ENCODE measurements around the gene NINJ2. TPM values are rescaled to one million over a fixed set of nuclear protein-coding genes. Genes with fewer than 3 reads are reported as not detected.

NINJ2 gene
- total RNA-seq, 6 experiments from 2014 or later, result 6.4 to 17.7 (median 12.5) TPM

- no peak for DNase-seq
- intact Hi-C loops (cut with DNase I), result loop anchor here in 1 of 2 donors (5.0 kb wide), 1 partner anchor 180 kb away; the partner anchor contains the start of gene WNK1
Measured at GRCh38 chr12:572532-572899, 90.7 kb downstream of the NINJ2 start.

GRCh38 chr12:571795-572531 is 91.3 kb downstream of the NINJ2 start:
- peak in 1 of 3 donors; percentile 50 for DNase-seq
- 64% methylated on average over 9 of the region's 19 CpGs for WGBS (ENCODE audit: insufficient coverage, low coverage, low lambda C conversion rate, missing lambda C conversion rate)

More at GRCh38 chr12:572532-572899, 90.7 kb downstream of the NINJ2 start:
- Histone ChIP-seq H3K9me3 (no peaks in the 10 kb centered on the region), H3K4me3 (no peak overlapping the region), H3K36me3 (no peaks in the 10 kb centered on the region), H3K4me1 (peaks cover 0 to 41% (median 6%) of the 10 kb centered on the region in 4 donors), H3K27me3 (no peaks in the 10 kb centered on the region), H3K27ac (peak overlapping the region in 1 of 3 donors; percentile 90)
- WGBS (ENCODE audit: insufficient coverage, low coverage, low lambda C conversion rate, missing lambda C conversion rate), result 81% methylated on average over 2 of the region's 3 CpGs
- no peak for ATAC-seq
- TF ChIP-seq, protein P1, sequence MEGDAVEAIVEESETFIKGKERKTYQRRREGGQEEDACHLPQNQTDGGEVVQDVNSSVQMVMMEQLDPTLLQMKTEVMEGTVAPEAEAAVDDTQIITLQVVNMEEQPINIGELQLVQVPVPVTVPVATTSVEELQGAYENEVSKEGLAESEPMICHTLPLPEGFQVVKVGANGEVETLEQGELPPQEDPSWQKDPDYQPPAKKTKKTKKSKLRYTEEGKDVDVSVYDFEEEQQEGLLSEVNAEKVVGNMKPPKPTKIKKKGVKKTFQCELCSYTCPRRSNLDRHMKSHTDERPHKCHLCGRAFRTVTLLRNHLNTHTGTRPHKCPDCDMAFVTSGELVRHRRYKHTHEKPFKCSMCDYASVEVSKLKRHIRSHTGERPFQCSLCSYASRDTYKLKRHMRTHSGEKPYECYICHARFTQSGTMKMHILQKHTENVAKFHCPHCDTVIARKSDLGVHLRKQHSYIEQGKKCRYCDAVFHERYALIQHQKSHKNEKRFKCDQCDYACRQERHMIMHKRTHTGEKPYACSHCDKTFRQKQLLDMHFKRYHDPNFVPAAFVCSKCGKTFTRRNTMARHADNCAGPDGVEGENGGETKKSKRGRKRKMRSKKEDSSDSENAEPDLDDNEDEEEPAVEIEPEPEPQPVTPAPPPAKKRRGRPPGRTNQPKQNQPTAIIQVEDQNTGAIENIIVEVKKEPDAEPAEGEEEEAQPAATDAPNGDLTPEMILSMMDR (IDR thresholded peaks at IDR 0.05), result no peak
- no peak for TF ChIP-seq POLR2A (IDR thresholded peaks at IDR 0.05)

DNA sequence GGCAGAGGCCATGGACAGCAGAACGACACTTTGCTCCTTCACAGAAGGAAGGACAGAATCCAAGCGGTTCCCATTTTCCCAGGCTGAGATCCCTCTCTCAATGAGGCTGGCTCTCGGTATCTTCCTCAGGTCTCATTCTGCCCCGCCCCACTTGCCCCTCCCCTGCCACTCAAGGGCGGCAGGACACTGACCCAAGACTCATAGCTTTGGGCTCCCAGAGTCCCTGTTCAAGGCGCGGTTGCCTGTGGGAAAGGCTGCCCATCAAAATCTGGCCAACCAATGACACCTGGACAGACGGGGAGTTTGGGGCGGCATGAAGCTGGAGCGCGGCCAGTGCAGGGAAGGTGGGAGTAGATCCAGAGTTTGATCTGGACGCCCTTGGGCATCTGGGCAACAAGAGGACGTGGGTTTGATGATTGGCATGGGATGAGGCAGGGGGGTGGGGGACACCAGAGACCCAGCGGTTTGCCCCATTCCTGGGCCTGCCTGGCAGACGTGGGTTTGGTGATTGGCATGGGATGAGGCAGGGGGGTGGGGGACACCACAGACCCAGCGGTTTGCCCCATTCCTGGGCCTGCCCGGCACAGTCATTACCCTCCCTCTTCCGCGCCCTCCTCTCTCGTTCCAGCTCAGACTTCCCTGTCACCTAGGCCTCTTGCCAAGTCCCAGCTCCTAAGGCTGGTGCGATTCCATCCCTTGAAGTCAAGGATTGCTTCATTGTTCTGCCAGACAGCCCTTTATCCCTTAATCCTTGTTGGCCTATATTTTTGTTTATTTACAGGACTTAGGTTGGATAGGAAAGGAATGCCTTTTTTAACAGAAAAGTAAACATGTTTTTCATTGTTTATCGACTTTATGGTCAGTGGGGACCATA is 92.1 kb downstream of the NINJ2 start:
- WGBS (ENCODE audit: insufficient coverage, low coverage, low lambda C conversion rate, missing lambda C conversion rate), result 27% methylated on average over 9 of the region's 22 CpGs
- Histone ChIP-seq H3K27me3 (no peaks in the 10 kb centered on the region), H3K9me3 (no peaks in the 10 kb centered on the region), H3K27ac (peak overlapping the region; percentile 61 to 90 (median 74)), H3K4me1 (peaks cover 0 to 28% (median 4%) of the 10 kb centered on the region in 4 donors), H3K36me3 (no peaks in the 10 kb centered on the region), H3K4me3 (peak overlapping the region; percentile 53 to 65 (median 64))
- TF ChIP-seq, protein P1 (IDR thresholded peaks at IDR 0.05), result no peak
- no peak for TF ChIP-seq POLR2A (IDR thresholded peaks at IDR 0.05)
- ATAC-seq (peak; percentile 48 to 66 (median 57)), DNase-seq (peak; percentile 76 to 88 (median 81))
- intact Hi-C loops (cut with DNase I), result loop anchor here in 1 of 2 donors (5.0 kb wide), 1 partner anchor 181 kb away; the partner anchor contains the start of gene WNK1

More at GRCh38 chr12:571795-572531, 91.3 kb downstream of the NINJ2 start:
- intact Hi-C loops (cut with DNase I), result loop anchor here in 1 of 2 donors (5.0 kb wide), 1 partner anchor 180 kb away; the partner anchor contains the start of gene WNK1
- Histone ChIP-seq H3K36me3 (no peaks in the 10 kb centered on the region), H3K4me3 (no peak overlapping the region), H3K27ac (peak overlapping the region; percentile 16 to 90 (median 48)), H3K27me3 (no peaks in the 10 kb centered on the region), H3K9me3 (no peaks in the 10 kb centered on the region), H3K4me1 (peaks cover 0 to 36% (median 6%) of the 10 kb centered on the region in 4 donors)
- TF ChIP-seq, protein P1 (IDR thresholded peaks at IDR 0.05), result no peak
- TF ChIP-seq POLR2A (IDR thresholded peaks at IDR 0.05), result no peak
- ATAC-seq, result no peak

DNA sequence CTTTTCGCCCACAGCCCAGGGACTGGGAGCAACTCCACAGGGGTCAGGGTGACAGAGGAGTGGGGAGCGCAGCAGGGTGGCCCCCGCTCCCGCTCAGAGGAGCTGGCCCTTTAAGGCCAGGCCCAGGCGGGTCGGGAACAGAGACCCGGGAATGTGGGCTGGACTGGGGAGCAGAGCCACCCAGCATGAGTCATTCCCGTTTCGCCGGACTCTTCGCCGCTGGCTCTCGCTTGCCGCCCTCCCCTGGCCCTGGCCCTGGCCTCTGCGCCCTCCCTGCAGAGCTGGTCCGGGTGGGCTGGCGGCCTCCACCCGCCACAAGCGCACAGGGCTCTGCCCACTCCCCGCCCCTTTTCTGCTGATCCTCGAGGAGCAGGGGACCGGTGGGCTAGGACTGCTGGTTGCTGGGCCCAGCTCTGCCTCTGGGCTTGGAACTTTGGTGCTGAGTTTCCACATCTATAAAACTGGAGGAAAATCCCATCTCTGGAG is 92.8 kb downstream of the NINJ2 start:
- TF ChIP-seq, protein P1 (IDR thresholded peaks at IDR 0.05), result no peak
- peak; percentile 61 for TF ChIP-seq POLR2A (IDR thresholded peaks at IDR 0.05)
- Histone ChIP-seq H3K9me3 (no peaks in the 10 kb centered on the region), H3K36me3 (no peaks in the 10 kb centered on the region), H3K4me3 (peak overlapping the region; percentile 53 to 65 (median 64)), H3K27me3 (no peaks in the 10 kb centered on the region), H3K4me1 (peaks cover 0 to 21% (median under 1%) of the 10 kb centered on the region in 4 donors), H3K27ac (peak overlapping the region; percentile 61 to 90 (median 74))
- intact Hi-C loops (cut with DNase I), result loop anchor here in 1 of 2 donors (5.0 kb wide), 1 partner anchor 182 kb away; the partner anchor contains the start of gene WNK1
- DNase-seq (peak; percentile 77 to 87 (median 84)), ATAC-seq (peak; percentile 76 to 79 (median 77))
- WGBS (ENCODE audit: insufficient coverage, low coverage, low lambda C conversion rate, missing lambda C conversion rate), result 4% methylated on average over 5 of the region's 22 CpGs

Measured in right lobe of liver (tissue), 6 donors.